GM18526 (cell line): ENCODE results near the gene PDLIM1.

Experiments used
- POLR2A ChIP-seq: IDR thresholded peaks from 3 replicates; pipeline ENCODE4 v1.6.1; 2011; ENCODE audit not compliant: insufficient read length; ENCODE audit errors: extremely low read depth

The PDLIM1 gene

DNA sequence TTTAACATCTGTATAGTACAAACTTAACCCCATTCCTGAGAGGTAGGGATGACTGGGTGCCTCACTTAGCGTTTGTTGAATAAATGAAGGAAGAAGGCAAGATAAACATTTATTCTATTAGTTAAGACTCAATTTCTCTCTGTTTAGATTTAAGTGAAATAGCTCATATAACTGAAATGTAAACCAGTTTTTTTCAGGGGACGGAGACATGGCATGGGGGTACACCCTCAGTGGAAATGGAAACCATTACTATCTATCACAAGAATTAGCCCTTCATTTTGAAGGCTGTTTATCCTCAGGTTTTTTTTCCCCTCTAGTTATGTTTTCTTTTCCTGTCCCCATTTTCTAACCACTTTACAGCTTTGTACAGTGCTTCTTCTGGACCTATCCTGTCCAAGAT is 35.6 kb upstream of the PDLIM1 start:
- no peak for TF ChIP-seq POLR2A

DNA sequence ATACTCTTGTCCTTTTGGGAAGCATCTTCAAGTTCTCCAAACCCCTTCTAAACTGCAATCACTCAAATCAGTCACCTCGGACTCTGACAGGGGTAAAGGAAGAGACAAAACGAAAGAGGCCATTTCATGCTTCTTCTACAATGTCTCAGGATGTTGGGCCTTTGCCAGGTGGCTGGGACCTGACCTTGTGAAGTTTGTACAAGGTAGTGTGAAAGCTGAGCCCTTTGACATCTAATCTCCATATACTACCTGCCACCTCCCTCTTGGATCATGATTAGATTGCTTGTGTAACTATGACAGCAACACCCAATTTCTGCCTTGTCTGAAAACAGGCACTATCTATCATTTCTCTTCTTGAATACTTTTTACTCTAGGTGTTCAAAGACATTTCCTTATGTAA is 35.1 kb upstream of the PDLIM1 start:
- no peak for TF ChIP-seq POLR2A

DNA sequence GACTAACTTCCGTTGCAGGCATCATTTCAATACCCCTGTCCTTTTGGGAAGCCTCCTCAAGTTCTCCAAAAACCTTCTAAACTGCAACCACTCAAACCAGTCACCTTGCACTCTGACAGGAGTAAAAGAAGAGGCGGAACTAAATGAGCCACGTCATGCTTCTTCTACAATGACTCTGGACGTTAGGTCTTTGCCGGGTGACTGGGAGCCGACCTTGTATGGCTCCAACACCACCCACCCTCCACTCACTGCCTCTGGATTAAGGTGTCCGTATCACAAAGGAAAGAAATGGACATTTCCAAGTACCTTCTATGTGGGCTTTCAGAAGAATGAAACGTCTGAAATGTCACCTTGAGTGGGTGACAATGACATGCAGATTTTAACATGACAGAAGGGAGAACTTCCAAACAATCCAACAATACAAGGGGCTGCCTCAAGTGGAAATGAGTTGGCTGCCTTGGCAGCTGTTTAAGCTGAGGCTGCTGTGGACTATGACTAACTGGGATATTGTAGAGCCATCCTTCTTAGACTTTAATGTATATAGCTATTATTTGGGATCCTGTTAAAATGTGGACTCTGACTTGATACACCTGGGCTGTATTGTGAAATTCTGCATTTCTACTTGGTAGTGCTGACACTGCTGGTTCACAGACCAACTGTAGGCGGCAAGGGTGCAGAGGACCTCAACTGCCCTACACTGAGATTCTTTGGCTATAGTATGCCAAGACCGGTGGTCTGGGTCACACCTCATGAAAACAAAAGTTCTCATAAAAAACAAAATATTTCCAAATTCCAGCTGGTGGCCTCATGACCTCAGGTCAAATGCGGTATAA is 33.8 kb upstream of the PDLIM1 start:
- TF ChIP-seq POLR2A = no peak

DNA sequence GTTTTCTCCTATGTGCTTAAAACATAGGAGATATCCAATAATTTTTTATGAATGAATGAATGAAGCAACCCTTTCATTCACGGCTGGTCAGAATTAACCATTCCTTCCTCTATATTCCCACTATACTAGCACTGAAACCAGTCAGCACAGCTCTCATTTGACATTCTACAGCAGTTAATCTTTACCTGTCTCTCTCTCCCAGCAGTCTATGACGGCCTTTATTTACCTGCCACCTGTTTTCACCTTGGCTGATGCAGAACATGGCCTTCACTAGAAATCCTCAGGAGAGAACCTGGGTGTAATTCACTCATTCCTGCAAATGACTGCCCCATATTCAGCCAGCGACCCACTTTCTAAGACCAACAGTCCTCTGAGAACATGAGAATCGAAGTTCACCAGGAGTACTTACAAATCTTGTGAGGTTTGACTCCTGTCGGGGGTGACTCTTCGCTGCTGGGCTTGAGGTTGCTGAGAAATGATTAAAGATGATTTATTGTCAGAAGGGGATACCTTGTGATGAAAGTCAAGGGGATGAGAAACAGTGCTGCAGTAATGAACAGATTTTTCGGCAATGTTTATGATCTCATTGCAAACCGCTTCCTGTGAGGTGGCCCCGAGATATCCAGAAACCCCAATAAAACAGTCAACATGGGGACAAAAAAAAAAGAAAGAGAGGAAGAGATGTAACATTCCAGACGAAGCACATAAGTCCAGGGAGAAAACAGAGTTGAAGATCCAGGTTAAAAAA is 30.9 kb upstream of the PDLIM1 start:
- TF ChIP-seq POLR2A = no peak

DNA sequence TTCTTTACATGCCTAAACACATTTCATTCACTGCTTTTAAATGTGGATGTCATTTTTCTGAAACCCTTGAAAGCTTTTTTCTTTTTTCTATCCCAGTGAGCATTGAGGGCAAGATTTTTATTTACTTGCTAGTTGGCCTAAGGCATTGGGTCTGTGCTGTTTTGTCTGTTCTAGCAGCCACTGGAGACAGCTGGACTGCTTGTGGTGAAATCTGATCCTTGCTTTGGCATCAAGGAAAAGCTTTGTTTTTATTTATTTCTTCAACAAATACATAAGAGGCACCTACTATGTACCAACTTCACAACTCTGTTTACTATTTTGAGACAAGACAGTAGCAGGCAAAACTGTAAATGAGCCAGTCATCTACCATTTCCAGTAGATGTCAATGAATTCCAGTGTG is 28.4 kb upstream of the PDLIM1 start:
- TF ChIP-seq POLR2A = no peak

DNA sequence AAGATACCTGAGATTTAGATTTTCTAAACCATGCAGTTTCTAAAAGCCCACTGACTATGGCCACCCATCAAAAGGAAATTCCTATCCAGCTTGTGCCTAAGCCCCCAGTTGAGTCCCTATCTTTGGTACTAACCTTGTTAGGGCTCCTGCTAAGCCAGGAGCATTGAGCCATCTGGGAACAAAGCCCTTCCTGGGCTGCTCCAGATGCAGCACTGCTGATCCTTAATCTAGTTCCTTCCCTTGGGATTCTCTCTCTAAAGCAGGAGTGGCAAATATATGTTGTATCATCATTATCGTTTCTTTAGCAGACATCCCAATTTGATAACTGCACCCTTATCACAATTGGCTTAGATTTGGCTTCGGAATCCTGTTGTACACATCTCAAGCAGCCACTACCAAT is 24.7 kb upstream of the PDLIM1 start:
- TF ChIP-seq POLR2A = no peak

DNA sequence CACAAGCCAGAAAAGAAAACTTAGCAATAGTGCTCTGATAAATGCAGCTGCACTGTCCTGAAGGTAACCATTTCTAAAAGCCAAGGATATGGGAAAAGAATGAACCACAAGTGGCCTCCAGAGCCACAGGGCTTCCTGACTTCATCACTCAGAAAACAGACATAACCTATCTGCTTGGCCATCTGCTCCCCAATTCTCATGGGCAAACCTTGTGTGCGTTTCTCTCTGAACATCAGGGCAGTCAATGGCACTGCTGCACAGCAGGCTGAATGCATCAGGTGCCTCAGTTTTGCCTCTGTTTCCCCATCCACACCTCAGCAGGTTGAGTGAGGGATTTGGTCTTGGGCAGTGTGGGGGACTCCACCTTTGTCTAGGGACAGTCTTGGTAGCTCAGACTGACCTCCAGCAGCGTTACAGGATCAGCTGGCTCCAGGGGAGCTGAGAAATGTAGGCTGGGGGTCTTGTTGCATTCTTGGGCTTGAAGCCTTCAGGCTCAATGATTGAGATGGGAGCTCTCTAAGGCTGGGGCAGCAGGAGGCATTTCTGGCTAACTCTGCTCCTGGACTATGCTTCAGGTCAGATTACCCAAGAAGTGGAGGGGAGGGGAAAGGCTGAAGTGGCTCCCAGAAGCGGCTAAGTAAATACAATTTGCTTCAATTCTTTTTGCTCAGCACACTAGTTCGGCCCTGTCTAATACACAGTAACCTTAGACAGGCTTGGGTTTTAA is 23.6 kb upstream of the PDLIM1 start:
- no peak for TF ChIP-seq POLR2A

DNA sequence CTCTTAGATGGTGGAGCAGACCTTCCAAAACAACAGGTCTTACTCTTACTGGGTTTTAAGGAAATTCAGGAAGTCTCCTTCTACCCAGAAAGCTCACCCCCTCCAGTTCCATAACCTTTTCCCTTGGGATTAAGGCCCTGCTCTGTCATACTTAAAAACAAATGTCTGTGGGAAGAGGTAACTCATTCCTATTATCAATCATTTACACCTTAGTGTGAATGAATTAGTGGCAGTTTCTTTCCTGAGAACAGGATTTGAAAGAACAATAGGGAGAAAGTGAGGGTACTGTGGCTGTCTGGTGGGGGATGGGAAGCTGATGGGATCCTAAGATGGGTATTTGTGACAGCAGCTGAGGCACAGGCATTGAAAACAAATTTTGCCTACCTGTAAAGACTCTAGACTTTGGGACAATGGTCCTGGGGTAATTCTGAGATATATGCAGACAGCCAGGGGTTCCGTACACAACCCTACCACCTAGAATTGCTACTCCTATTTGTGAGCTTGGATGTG is 22.2 kb upstream of the PDLIM1 start:
- no peak for TF ChIP-seq POLR2A

DNA sequence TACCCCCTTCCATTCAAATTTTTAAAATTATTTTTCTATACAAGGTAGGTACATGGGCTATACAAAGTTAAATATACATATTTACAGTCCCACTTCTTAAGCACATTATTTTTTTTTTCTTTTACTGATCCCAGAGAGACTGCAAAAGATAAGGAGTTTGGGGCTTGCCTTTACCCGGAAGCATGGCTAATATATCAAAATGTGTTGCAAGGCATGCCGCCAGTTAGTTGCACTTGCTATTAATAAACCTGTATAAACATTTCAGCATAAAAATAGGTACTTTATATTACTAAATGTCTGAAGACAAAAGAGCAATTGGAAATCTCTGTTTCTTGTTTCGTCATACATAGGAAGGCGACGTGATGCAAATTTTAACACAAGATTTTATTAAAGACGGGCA is 21.5 kb upstream of the PDLIM1 start:
- no peak for TF ChIP-seq POLR2A

DNA sequence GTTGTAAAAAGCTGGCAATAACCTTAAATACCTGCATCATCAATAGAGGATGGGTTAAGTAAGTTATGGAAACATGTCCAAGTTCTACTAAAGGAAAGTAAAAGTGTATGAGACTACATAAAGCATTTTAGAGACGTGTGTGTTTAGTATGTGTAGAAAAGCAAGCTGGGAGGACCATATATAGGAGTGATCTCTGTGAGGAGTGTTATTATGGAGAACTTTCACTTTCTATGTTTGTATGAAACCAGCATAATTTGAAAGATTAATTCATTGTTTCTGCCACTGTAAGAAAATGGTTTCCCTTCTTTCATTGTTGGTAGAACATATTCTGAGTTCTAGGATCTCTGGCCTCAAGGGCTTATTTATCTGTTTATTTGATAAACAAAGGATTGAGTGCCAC is 19.2 kb upstream of the PDLIM1 start:
- TF ChIP-seq POLR2A = no peak

DNA sequence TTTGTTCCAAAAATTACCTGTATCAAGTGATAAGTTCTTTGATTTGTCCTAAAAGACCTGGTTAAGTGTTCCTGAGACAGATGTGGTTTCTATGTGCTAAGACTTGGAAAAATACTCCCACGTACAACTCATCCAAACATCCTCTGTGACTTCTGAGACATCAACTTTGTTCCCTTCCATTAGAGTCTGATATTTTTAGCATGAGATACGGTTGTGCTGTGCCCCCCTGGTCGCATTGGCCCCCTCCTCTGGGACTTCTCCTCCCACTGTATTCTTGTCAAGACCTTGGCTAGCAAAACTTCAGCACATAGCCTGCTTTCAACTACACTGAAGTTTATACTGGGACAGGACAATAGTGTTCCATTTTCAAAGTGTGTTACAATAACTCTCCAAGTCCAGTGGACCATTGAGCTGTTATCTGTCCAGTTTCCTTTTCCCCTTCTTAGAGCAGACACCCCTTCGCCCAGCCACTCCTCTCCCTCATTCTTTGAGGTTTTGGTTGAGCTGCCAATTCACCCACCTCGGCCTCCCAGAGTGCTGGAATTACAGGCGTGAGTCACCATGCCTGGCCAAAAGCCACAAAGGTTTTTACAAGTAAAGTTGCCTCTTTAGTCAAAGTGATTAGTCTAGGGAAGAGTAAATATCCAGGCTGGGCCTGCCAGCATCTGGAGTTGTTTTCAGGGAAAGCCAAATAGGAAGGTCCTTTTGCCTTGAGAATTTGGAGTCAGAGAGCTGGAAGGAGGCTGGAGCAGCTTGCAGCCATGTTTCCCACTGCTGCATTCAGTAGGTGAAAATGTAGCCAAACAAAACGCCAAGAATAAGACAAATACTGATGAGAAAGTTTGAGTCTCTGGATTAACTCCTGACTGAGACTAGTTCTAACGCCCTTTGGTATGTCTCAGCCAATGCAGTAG is 17.8 kb upstream of the PDLIM1 start:
- TF ChIP-seq POLR2A = no peak

DNA sequence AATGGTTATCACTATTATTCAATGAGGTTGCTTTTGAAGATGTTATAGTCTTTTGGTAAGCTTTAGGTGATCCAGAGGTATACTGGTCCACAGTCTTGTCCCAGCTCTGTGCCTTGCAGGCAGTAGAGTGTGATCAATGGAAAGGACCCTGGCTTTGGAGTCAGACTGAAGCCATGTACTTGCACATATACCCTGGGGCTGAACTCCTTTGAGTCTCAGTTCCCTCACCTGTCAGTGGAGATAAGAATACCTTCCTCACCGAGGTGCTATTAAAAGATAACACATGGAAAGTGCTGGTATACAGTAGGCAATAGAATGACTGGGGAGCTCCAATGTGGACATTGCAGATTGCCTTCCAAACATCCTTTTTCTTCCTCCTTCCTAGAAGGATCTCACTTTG is 16.0 kb upstream of the PDLIM1 start:
- TF ChIP-seq POLR2A = no peak

DNA sequence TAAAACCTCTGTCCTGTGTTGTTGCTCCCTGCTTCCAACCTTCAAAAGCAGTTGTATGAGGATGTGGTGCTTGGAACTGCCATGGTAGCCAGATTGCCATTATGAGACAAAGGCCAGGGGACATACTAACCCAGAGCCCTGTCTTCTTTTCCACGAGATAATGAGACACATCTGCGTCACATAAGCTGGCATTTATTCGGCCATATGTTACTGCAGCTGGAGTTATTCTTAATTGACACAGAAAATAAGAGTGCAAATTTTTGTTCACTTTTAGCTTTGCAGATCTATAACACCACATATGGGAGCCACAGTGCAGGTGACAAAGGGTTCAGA is 15.5 kb upstream of the PDLIM1 start:
- no peak for TF ChIP-seq POLR2A

DNA sequence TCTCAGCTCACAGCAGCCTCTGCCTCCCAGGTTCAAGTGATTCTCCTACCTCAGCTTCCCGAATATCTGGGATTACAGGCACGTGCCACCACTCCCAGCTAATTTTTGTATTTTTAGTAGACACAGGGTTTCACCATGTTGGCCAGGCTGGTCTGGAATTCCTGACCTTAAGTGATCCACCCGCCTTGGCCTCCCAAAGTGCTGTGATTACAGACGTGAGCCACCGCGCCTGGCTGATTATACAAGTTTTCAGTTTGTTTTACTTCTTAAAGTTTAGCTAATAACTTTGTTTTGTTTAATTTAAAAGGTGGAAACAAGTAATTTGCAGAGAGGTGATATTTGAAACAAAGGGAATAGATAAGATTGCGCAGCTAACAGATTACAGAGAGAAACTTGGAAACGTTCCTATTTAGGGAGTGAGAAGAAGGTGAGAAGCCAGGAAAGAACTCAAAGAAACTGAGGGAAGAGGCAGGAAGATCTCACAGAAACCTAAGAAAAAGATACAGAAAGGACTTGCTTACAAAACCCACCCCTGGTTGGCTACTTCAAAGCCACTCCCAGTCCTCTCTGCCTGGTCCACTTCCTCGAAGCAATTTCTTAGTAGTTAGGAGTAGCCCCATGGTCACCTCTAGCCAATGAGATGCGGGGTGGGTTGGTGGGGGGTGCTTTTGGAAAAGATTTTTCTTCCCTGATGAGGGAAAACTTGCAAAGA is 15.0 kb upstream of the PDLIM1 start:
- TF ChIP-seq POLR2A = no peak
